Measurements from ENCODE around the gene TTC13.
A peak's percentile ranks its signal among the peaks of the same experiment; 100 is the strongest.
"Not testable (repeated sequence)": the region's sequence is repeated elsewhere in the genome, so short reads cannot be mapped to it uniquely, and the experiment has no call there.

TTC13 gene

DNA sequence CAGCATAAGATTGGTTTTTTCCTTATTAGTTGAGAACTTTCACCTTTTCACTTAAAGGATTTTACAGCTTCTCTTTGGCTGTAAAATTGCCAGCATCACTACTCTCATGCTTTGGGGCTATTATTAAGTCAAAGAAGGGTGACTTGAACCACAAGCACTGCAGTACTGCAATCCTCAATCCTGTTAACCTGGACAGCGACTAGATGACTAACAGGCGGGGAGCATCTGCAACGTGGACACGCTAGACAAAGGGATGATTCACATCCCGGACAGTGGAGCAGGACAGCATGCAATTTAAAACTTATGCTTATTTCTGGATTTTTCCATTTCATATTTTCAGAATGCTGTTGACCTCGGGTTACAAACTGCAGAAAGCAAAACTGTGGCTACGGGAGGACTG is 8.3 kb upstream of the TTC13 start:
- peaks cover 2% of the 10 kb centered on the region for H3K36me3 ChIP-seq (ENCODE audit: control insufficient read depth, low read depth, low read length)

DNA sequence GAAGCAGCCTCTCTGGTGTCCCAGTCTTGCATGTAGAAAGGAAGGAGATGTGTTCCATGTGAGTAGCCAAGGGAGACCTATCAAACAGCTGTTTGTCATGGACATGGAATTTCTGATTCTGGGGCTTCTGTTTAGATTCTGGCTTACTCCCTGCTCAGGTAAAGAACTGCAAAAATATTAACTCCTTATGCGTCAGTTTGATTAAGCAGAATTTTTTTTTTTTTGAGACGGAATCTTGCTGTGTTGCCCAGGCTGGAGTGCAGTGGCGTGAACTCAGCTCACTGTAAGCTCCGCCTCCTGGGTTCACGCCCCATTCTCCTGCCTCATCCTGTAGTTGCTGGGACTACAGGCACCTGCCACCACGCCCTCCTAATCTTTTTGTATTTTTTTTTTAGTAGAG is 7.0 kb upstream of the TTC13 start:
- H3K27ac ChIP-seq (ENCODE audit: low read length) = no peak overlapping the region
- H3K9ac ChIP-seq (ENCODE audit: low read length) = no peak overlapping the region

More for the DNA sequence above, 8.3 kb upstream of the TTC13 start:
- H3K27me3 ChIP-seq (ENCODE audit: control insufficient read depth, insufficient read depth, low read length) = peaks cover 58% of the 10 kb centered on the region
- H3K9ac ChIP-seq (ENCODE audit: low read length) = no peak overlapping the region
- H3K9me3 ChIP-seq (ENCODE audit: control insufficient read depth, low read depth, low read length) = no peaks in the 10 kb centered on the region
- H3K4me3 ChIP-seq (ENCODE audit: low read length) = no peak overlapping the region
- H3K4me1 ChIP-seq (ENCODE audit: control insufficient read depth, low read depth, low read length) = peaks cover 12% of the 10 kb centered on the region
- no peak overlapping the region for H3K27ac ChIP-seq (ENCODE audit: low read length)

DNA sequence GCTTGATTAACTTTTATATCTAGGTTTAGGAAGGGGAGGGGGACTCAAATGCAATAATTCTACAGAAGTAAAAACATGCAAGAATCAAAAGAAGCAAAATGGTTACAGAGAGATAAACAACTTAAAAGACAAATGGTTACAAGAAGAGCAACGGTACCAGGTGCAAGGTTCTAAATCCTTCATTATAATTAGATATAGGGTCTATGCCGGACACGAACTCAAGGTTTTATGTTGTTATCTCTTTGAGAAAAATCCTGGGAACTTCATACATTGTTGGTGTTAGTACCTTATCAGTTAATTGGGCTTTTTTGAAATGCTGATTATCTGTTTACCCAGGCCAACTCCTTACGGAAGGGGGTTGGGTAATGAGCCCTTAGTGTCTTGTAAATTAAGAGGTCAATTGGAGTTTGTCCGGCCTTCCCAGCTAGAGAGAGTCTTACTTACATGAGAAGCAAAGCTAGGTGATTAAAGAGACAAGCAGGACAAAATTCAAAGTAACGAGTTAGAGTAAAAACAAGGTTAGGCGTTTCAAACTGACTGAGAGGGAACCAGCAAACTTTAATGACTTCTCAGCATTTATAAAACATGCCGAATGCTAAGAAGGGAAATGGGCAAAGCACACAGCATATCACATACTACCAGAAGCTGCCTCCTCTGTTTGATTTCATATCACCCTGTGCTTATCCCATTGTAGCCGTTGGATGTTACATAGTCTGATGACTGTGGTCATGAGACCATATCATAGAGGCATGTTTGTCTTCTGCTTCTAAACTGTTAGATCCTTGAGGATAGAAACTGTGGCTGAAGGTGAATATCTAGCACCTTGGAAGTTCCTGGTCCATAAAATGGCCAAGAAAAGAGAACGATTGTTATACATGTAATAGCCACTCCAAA is 6.2 kb upstream of the TTC13 start:
- Histone ChIP-seq H3K4me1 (ENCODE audit: control insufficient read depth, low read depth, low read length) (peaks cover 14% of the 10 kb centered on the region), H3K4me3 (ENCODE audit: low read length) (peak overlapping the region; percentile 30), H3K27me3 (ENCODE audit: control insufficient read depth, insufficient read depth, low read length) (peaks cover 79% of the 10 kb centered on the region)
- H3K36me3 ChIP-seq (ENCODE audit: control insufficient read depth, low read depth, low read length); H3K27ac ChIP-seq (ENCODE audit: low read length); H3K9ac ChIP-seq (ENCODE audit: low read length); H3K9me3 ChIP-seq (ENCODE audit: control insufficient read depth, low read depth, low read length): not testable (repeated sequence)

More for the DNA sequence above, 7.0 kb upstream of the TTC13 start:
- Histone ChIP-seq H3K4me3 (ENCODE audit: low read length) (no peak overlapping the region), H3K9me3 (ENCODE audit: control insufficient read depth, low read depth, low read length) (no peaks in the 10 kb centered on the region), H3K27me3 (ENCODE audit: control insufficient read depth, insufficient read depth, low read length) (peaks cover 70% of the 10 kb centered on the region), H3K36me3 (ENCODE audit: control insufficient read depth, low read depth, low read length) (no peaks in the 10 kb centered on the region), H3K4me1 (ENCODE audit: control insufficient read depth, low read depth, low read length) (peaks cover 12% of the 10 kb centered on the region)

DNA sequence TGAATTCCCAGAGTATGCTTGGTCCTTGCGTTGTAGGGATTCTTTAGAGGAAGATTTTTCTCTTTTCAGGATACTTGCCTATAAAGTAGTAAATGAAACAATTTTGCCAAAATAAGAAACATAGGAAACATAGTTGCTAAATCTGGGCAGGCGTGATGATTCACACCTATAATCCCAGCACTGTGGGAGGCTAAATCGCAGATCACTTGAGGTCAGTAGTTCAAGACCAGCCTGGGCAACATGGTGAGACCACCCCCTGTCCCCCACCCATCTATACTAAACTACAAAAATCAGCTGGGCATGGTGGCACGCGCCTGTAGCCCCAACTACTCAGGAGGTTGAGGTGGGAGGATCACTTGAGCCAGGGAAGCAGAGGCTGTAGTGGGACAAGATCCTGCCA is 5.2 kb upstream of the TTC13 start:
- Histone ChIP-seq H3K36me3 (ENCODE audit: control insufficient read depth, low read depth, low read length) (no peaks in the 10 kb centered on the region), H3K27ac (ENCODE audit: low read length) (no peak overlapping the region), H3K4me3 (ENCODE audit: low read length) (no peak overlapping the region), H3K9me3 (ENCODE audit: control insufficient read depth, low read depth, low read length) (no peaks in the 10 kb centered on the region), H3K9ac (ENCODE audit: low read length) (no peak overlapping the region), H3K4me1 (ENCODE audit: control insufficient read depth, low read depth, low read length) (peaks cover 15% of the 10 kb centered on the region), H3K27me3 (ENCODE audit: control insufficient read depth, insufficient read depth, low read length) (peaks cover 83% of the 10 kb centered on the region)

DNA sequence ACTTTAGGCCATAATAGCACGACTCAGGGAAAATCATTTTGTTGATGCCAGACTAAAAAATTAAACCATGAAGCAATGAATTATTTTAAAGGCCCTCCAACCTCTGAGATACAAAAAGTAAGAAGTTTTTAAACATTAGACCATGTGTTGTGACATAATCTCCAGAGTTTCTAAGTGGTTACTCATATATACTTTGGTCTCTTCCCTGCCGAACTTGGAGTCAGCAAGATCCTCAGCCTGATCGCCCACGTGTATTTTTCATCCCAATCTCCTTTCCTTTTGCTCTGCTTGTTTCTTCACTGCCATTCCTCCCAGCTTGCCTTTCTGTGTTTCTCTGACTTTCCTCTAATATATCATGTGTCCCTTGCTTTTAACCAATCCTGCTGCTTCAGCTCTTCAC is 4.0 kb upstream of the TTC13 start:
- peaks cover 17% of the 10 kb centered on the region for H3K4me1 ChIP-seq (ENCODE audit: control insufficient read depth, low read depth, low read length)
- H3K4me3 ChIP-seq (ENCODE audit: low read length) = no peak overlapping the region
- no peak overlapping the region for H3K9ac ChIP-seq (ENCODE audit: low read length)
- peaks cover 85% of the 10 kb centered on the region for H3K27me3 ChIP-seq (ENCODE audit: control insufficient read depth, insufficient read depth, low read length)
- H3K9me3 ChIP-seq (ENCODE audit: control insufficient read depth, low read depth, low read length) = no peaks in the 10 kb centered on the region
- H3K27ac ChIP-seq (ENCODE audit: low read length) = no peak overlapping the region
- H3K36me3 ChIP-seq (ENCODE audit: control insufficient read depth, low read depth, low read length) = no peaks in the 10 kb centered on the region

DNA sequence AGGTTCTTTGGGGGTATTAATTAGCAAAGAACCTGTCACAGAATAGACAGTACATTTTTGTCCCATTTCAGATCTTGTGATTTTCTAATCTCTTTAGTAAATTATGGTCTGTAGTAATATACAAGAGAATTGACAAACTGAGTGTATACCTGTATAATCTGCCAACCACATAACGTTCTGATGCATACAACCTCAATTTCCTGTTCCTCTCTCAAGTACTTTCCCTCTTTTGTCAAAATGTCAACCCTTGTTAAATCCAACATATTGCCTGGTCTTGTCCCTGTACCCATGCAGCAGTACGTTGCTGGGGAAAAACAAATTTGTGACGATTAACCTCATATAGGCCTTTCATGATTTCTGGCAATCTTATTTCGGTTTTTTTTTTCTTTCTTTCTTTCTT is 1.3 kb upstream of the TTC13 start:
- H3K27ac ChIP-seq (ENCODE audit: low read length) = no peak overlapping the region
- no peaks in the 10 kb centered on the region for H3K36me3 ChIP-seq (ENCODE audit: control insufficient read depth, low read depth, low read length)
- peaks cover 71% of the 10 kb centered on the region for H3K27me3 ChIP-seq (ENCODE audit: control insufficient read depth, insufficient read depth, low read length)
- peak overlapping the region; percentile 98 for H3K4me3 ChIP-seq (ENCODE audit: low read length)
- no peak overlapping the region for H3K9ac ChIP-seq (ENCODE audit: low read length)
- no peaks in the 10 kb centered on the region for H3K9me3 ChIP-seq (ENCODE audit: control insufficient read depth, low read depth, low read length)
- H3K4me1 ChIP-seq (ENCODE audit: control insufficient read depth, low read depth, low read length) = peaks cover 15% of the 10 kb centered on the region

DNA sequence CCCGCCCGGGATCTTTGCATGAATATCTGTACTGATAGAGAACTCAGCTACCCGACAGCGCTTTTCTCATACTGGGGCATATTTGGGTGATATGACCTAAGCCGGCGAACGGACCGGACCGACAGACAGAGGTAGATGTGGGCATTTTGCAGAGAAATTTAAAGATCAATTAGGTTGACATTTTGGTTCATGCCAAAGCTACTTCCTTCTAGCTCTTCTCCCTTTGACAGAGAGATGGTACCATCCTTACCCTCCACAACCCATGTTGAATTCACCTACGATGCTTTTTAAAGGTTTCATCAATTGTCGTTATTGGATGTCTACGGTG is 692 bp upstream of the TTC13 start:
- Histone ChIP-seq H3K9me3 (ENCODE audit: control insufficient read depth, low read depth, low read length) (no peaks in the 10 kb centered on the region), H3K27me3 (ENCODE audit: control insufficient read depth, insufficient read depth, low read length) (peaks cover 65% of the 10 kb centered on the region), H3K36me3 (ENCODE audit: control insufficient read depth, low read depth, low read length) (no peaks in the 10 kb centered on the region), H3K27ac (ENCODE audit: low read length) (no peak overlapping the region), H3K4me3 (ENCODE audit: low read length) (peak overlapping the region; percentile 98), H3K9ac (ENCODE audit: low read length) (peak overlapping the region; percentile 59), H3K4me1 (ENCODE audit: control insufficient read depth, low read depth, low read length) (peaks cover 10% of the 10 kb centered on the region)

DNA sequence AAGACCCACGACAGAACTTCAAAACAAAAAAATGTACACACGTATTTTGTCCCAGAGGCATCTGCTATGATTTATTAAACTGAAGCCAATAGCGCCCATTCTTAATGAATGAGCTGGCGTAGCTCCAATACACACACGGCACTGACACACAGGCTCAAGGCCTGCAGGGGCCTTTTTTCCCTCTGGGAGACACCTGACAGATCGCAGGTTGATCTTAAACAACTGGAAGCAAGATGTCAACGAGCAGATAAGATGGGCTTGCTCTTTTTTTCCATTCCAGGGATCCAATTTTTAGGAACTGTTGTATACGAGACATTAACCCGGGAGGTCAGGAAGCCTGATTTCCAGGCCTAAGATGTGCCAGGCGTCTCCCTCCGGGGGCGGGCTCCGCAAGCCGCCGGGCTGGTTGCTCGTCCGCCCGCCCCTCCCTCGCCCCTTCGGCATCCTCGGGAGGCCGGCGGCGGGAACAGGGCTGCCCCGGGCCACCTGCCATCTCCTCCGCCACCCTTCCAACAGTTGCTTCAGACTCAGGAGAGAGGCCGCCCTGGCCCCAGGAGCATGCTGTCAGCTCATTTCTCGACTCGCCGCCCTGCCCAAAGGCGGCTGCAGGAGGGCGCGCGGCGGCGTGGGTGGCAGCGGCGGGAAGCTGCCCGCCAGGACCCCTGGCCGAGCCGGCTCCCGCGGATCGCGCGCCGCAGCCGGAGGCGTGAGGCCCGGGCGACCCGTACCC is 735 bp downstream of the TTC13 start:
- Histone ChIP-seq H3K4me1 (ENCODE audit: control insufficient read depth, low read depth, low read length) (peaks cover 10% of the 10 kb centered on the region), H3K4me3 (ENCODE audit: low read length) (peak overlapping the region; percentile 98), H3K36me3 (ENCODE audit: control insufficient read depth, low read depth, low read length) (no peaks in the 10 kb centered on the region), H3K9ac (ENCODE audit: low read length) (no peak overlapping the region), H3K9me3 (ENCODE audit: control insufficient read depth, low read depth, low read length) (no peaks in the 10 kb centered on the region), H3K27ac (ENCODE audit: low read length) (no peak overlapping the region), H3K27me3 (ENCODE audit: control insufficient read depth, insufficient read depth, low read length) (peaks cover 51% of the 10 kb centered on the region)

DNA sequence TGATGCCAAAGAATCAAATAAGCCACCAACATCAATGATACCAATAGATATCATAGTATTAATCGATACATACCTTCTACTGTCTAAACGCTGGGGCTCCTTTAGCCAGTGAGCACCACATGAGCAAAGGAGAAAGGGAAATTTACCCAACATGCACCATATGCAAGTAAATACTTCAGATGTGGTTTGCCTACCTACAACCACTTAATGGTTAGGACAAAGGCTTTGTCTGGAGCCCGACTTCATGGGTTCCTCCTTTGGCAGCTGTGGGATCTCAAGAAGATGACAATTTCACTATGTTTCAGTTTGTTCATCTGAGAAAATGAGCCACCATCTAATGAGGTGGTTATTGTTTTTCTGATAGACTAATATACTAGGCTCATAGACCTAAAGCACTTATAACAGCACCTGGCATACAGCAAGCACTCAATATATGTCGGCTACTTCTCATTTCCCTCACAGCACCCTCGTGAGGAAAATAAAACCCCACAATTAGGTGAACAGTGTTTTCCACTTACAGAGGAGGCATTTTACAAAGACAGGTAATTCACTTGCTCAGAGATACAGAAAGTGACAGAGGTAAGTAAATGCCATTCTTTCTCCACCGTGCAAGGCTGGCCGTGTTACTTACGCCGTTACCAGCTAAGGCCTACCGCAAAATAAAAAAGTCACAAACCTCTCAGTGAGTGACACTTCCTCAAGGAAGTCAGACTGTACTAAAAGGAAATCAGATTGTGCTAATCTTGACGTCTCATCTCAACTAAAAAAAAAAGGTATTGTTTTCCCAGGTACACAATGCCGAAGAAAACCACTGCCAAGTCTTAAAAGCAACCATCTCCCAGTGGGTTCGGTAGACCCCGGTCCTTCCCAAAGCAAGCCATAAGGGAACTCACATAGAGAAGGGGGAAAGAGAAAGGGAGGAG is 1.6 kb downstream of the TTC13 start:
- Histone ChIP-seq H3K4me1 (ENCODE audit: control insufficient read depth, low read depth, low read length) (peaks cover 10% of the 10 kb centered on the region), H3K27me3 (ENCODE audit: control insufficient read depth, insufficient read depth, low read length) (peaks cover 42% of the 10 kb centered on the region), H3K36me3 (ENCODE audit: control insufficient read depth, low read depth, low read length) (no peaks in the 10 kb centered on the region), H3K27ac (ENCODE audit: low read length) (no peak overlapping the region), H3K9me3 (ENCODE audit: control insufficient read depth, low read depth, low read length) (no peaks in the 10 kb centered on the region), H3K4me3 (ENCODE audit: low read length) (peak overlapping the region; percentile 98), H3K9ac (ENCODE audit: low read length) (no peak overlapping the region)

DNA sequence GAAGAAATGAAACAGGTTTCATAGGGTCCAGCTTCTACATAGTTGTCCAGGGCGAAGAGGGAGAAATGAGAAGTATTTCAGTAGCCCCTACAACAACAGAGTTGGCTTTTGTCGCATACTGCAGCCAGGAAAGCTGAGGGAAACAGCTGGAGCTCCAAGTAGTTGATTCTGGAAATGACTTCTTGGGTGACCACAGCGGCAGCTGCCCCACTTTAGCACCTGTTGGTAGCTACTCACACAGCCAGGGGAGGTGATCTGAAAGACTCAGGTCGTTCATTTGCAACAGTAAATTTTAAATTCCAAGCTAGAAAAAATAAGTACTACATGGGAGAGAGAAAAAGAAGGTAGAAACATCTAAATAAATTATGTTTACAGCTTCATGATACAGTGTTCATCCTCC is 2.3 kb downstream of the TTC13 start:
- no peaks in the 10 kb centered on the region for H3K9me3 ChIP-seq (ENCODE audit: control insufficient read depth, low read depth, low read length)
- peaks cover 10% of the 10 kb centered on the region for H3K4me1 ChIP-seq (ENCODE audit: control insufficient read depth, low read depth, low read length)
- no peak overlapping the region for H3K27ac ChIP-seq (ENCODE audit: low read length)
- no peaks in the 10 kb centered on the region for H3K36me3 ChIP-seq (ENCODE audit: control insufficient read depth, low read depth, low read length)
- no peak overlapping the region for H3K9ac ChIP-seq (ENCODE audit: low read length)
- H3K4me3 ChIP-seq (ENCODE audit: low read length) = no peak overlapping the region
- peaks cover 35% of the 10 kb centered on the region for H3K27me3 ChIP-seq (ENCODE audit: control insufficient read depth, insufficient read depth, low read length)

DNA sequence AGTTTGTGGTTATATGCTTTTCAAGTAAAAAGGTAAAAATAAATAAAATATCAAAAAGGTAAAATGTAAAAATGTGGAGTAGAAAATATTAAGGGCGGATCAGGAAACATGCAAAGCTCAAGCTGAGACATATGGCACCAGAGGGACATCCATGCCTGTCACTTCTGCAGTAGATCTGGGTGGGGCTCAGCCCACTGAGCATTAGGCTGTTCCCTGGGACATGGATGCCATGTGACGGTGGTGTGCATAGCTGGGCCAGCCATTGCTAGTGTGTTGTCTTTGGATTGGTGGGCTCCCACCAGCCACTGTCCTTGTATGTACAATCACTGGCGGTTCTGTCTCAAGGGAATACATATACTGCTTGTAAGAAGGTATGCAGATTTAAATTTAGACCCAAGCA is 3.0 kb downstream of the TTC13 start:
- peaks cover 10% of the 10 kb centered on the region for H3K4me1 ChIP-seq (ENCODE audit: control insufficient read depth, low read depth, low read length)

More for the DNA sequence above, 3.0 kb downstream of the TTC13 start:
- Histone ChIP-seq H3K9ac (ENCODE audit: low read length) (no peak overlapping the region), H3K27ac (ENCODE audit: low read length) (no peak overlapping the region), H3K4me3 (ENCODE audit: low read length) (no peak overlapping the region), H3K9me3 (ENCODE audit: control insufficient read depth, low read depth, low read length) (no peaks in the 10 kb centered on the region), H3K27me3 (ENCODE audit: control insufficient read depth, insufficient read depth, low read length) (peaks cover 28% of the 10 kb centered on the region), H3K36me3 (ENCODE audit: control insufficient read depth, low read depth, low read length) (no peaks in the 10 kb centered on the region)

All from iPS-18a (cell line).